ENCODE results near the gene GSTA3.
"Not testable (repeated sequence)": the region's sequence is repeated elsewhere in the genome, so short reads cannot be mapped to it uniquely, and the experiment has no call there.

The GSTA3 gene

GRCh38 chr6:52893221-52893620 lies 16.3 kb downstream of the GSTA3 start:
- no peak overlapping the region for H3K27ac Mint-ChIP-seq
- H3K36me3 Mint-ChIP-seq (ENCODE audit: low read depth), result no peaks in the 10 kb centered on the region
- peaks cover 3% of the 10 kb centered on the region for H3K9me3 Mint-ChIP-seq
- H3K4me3 Mint-ChIP-seq, result no peak overlapping the region
- H3K27me3 Mint-ChIP-seq (ENCODE audit: low read depth), result peaks cover 3% of the 10 kb centered on the region
- no peaks in the 10 kb centered on the region for H3K4me1 Mint-ChIP-seq (ENCODE audit: low read depth)

GRCh38 chr6:52890018-52890417 lies 19.5 kb downstream of the GSTA3 start:
- H3K27ac Mint-ChIP-seq, result no peak overlapping the region
- H3K9me3 Mint-ChIP-seq, result no peaks in the 10 kb centered on the region
- H3K4me3 Mint-ChIP-seq, result no peak overlapping the region
- H3K27me3 Mint-ChIP-seq (ENCODE audit: low read depth), result no peaks in the 10 kb centered on the region
- H3K36me3 Mint-ChIP-seq (ENCODE audit: low read depth), result no peaks in the 10 kb centered on the region
- H3K4me1 Mint-ChIP-seq (ENCODE audit: low read depth), result no peaks in the 10 kb centered on the region

GRCh38 chr6:52887910-52888524 lies 21.5 kb downstream of the GSTA3 start:
- Mint-ChIP-seq H3K27ac (no peak overlapping the region), H3K4me3 (no peak overlapping the region), H3K36me3 (ENCODE audit: low read depth) (no peaks in the 10 kb centered on the region), H3K4me1 (ENCODE audit: low read depth) (peaks cover 1% of the 10 kb centered on the region), H3K27me3 (ENCODE audit: low read depth) (no peaks in the 10 kb centered on the region), H3K9me3 (no peaks in the 10 kb centered on the region)

- Mint-ChIP-seq H3K27me3 (ENCODE audit: low read depth) (peaks cover 3% of the 10 kb centered on the region), H3K4me1 (ENCODE audit: low read depth) (peaks cover 12% of the 10 kb centered on the region), H3K36me3 (ENCODE audit: low read depth) (no peaks in the 10 kb centered on the region), H3K9me3 (no peaks in the 10 kb centered on the region), H3K4me3 (peak overlapping the region; percentile 86), H3K27ac (peak overlapping the region; percentile 36)
Measured at GRCh38 chr6:52881996-52882841, 27.3 kb downstream of the GSTA3 start.

- Mint-ChIP-seq H3K27me3 (ENCODE audit: low read depth) (peaks cover 3% of the 10 kb centered on the region), H3K36me3 (ENCODE audit: low read depth) (no peaks in the 10 kb centered on the region), H3K27ac (no peak overlapping the region), H3K9me3 (no peaks in the 10 kb centered on the region), H3K4me1 (ENCODE audit: low read depth) (peaks cover 15% of the 10 kb centered on the region), H3K4me3 (peak overlapping the region; percentile 86)
Measured at GRCh38 chr6:52881662-52881995, 27.9 kb downstream of the GSTA3 start.

GRCh38 chr6:52877786-52878185 lies 31.7 kb downstream of the GSTA3 start:
- Mint-ChIP-seq H3K9me3 (no peaks in the 10 kb centered on the region), H3K27ac (no peak overlapping the region), H3K36me3 (ENCODE audit: low read depth) (no peaks in the 10 kb centered on the region), H3K27me3 (ENCODE audit: low read depth) (peaks cover 8% of the 10 kb centered on the region), H3K4me3 (no peak overlapping the region), H3K4me1 (ENCODE audit: low read depth) (peaks cover 13% of the 10 kb centered on the region)

GRCh38 chr6:52877168-52877567 lies 32.3 kb downstream of the GSTA3 start:
- Mint-ChIP-seq H3K4me1 (ENCODE audit: low read depth) (peaks cover 8% of the 10 kb centered on the region), H3K9me3 (no peaks in the 10 kb centered on the region), H3K4me3 (no peak overlapping the region), H3K27ac (no peak overlapping the region), H3K36me3 (ENCODE audit: low read depth) (no peaks in the 10 kb centered on the region), H3K27me3 (ENCODE audit: low read depth) (peaks cover 8% of the 10 kb centered on the region)

GRCh38 chr6:52876056-52876787 lies 33.3 kb downstream of the GSTA3 start:
- Mint-ChIP-seq H3K36me3 (ENCODE audit: low read depth) (no peaks in the 10 kb centered on the region), H3K27me3 (ENCODE audit: low read depth) (peaks cover 16% of the 10 kb centered on the region), H3K9me3 (no peaks in the 10 kb centered on the region), H3K27ac (no peak overlapping the region), H3K4me3 (no peak overlapping the region), H3K4me1 (ENCODE audit: low read depth) (peaks cover 5% of the 10 kb centered on the region)

- peaks cover 3% of the 10 kb centered on the region for H3K4me1 Mint-ChIP-seq (ENCODE audit: low read depth)
- no peaks in the 10 kb centered on the region for H3K36me3 Mint-ChIP-seq (ENCODE audit: low read depth)
- no peaks in the 10 kb centered on the region for H3K9me3 Mint-ChIP-seq
- H3K27ac Mint-ChIP-seq, result no peak overlapping the region
- H3K4me3 Mint-ChIP-seq, result no peak overlapping the region
- H3K27me3 Mint-ChIP-seq (ENCODE audit: low read depth), result peaks cover 18% of the 10 kb centered on the region
Measured at GRCh38 chr6:52872031-52872430, 37.5 kb downstream of the GSTA3 start.

GRCh38 chr6:52871621-52872020 lies 37.9 kb downstream of the GSTA3 start:
- H3K9me3 Mint-ChIP-seq, result no peaks in the 10 kb centered on the region
- no peak overlapping the region for H3K27ac Mint-ChIP-seq
- no peak overlapping the region for H3K4me3 Mint-ChIP-seq
- H3K4me1 Mint-ChIP-seq (ENCODE audit: low read depth), result no peaks in the 10 kb centered on the region
- H3K27me3 Mint-ChIP-seq (ENCODE audit: low read depth), result peaks cover 18% of the 10 kb centered on the region
- H3K36me3 Mint-ChIP-seq (ENCODE audit: low read depth), result no peaks in the 10 kb centered on the region

GRCh38 chr6:52870335-52871091 lies 39.0 kb downstream of the GSTA3 start:
- H3K4me1 Mint-ChIP-seq (ENCODE audit: low read depth); H3K4me3 Mint-ChIP-seq; H3K27ac Mint-ChIP-seq; H3K36me3 Mint-ChIP-seq (ENCODE audit: low read depth); H3K9me3 Mint-ChIP-seq: not testable (repeated sequence)
- peaks cover 21% of the 10 kb centered on the region for H3K27me3 Mint-ChIP-seq (ENCODE audit: low read depth)

- H3K36me3 Mint-ChIP-seq (ENCODE audit: low read depth); H3K9me3 Mint-ChIP-seq; H3K27ac Mint-ChIP-seq; H3K4me3 Mint-ChIP-seq; H3K4me1 Mint-ChIP-seq (ENCODE audit: low read depth): not testable (repeated sequence)
- H3K27me3 Mint-ChIP-seq (ENCODE audit: low read depth), result peaks cover 27% of the 10 kb centered on the region
Measured at GRCh38 chr6:52868899-52869298, 40.6 kb downstream of the GSTA3 start.

GRCh38 chr6:52868240-52868639 lies 41.3 kb downstream of the GSTA3 start:
- H3K9me3 Mint-ChIP-seq, result no peaks in the 10 kb centered on the region
- no peak overlapping the region for H3K27ac Mint-ChIP-seq
- no peaks in the 10 kb centered on the region for H3K4me1 Mint-ChIP-seq (ENCODE audit: low read depth)

GRCh38 chr6:52861151-52861550 lies 48.3 kb downstream of the GSTA3 start:
- not testable (repeated sequence) for H3K9me3 Mint-ChIP-seq

More at GRCh38 chr6:52868240-52868639, 41.3 kb downstream of the GSTA3 start:
- H3K27me3 Mint-ChIP-seq (ENCODE audit: low read depth), result peaks cover 22% of the 10 kb centered on the region
- no peak overlapping the region for H3K4me3 Mint-ChIP-seq
- no peaks in the 10 kb centered on the region for H3K36me3 Mint-ChIP-seq (ENCODE audit: low read depth)

More at GRCh38 chr6:52861151-52861550, 48.3 kb downstream of the GSTA3 start:
- H3K27ac Mint-ChIP-seq; H3K4me3 Mint-ChIP-seq; H3K4me1 Mint-ChIP-seq (ENCODE audit: low read depth); H3K36me3 Mint-ChIP-seq (ENCODE audit: low read depth); H3K27me3 Mint-ChIP-seq (ENCODE audit: low read depth): not testable (repeated sequence)

Measured in T-helper 1 cell treated with Interleukin-12 subunit alpha and Interleukin-12 subunit beta and Interleukin-4 antibody, amounts not matched to agents 30 μg/mL and 1 μg/mL, for 36 hours (primary cell).